Mucosa of descending colon (tissue), 3 donors: ENCODE measurements around the gene C22orf31. TPM values are rescaled to one million over a fixed set of nuclear protein-coding genes. Genes with fewer than 3 reads are reported as not detected.
A peak's percentile ranks its signal among the peaks of the same experiment; 100 is the strongest.

Experiments
- ATAC-seq: fragments of 200-7000 bp; cut with Tn5 transposase; one replicate; pipeline ENCODE4 v1.9.1; 2020; ENCODE audit warnings: mild to moderate bottlenecking, moderate library complexity
- DNase-seq, 3 donors: peaks; one replicate each; pipeline ENCODE4 v3.0.0-alpha.2; 2020
- H3K36me3 ChIP-seq: fragments of 200-600 bp; one replicate; pipeline ENCODE4 v1.8.0; 2021; ENCODE audit warnings: low read depth, mild to moderate bottlenecking
- H3K4me1 ChIP-seq: fragments of 200-600 bp; one replicate; pipeline ENCODE4 v1.8.0; 2021; ENCODE audit warnings: low read depth, mild to moderate bottlenecking
- H3K4me3 ChIP-seq: fragments of 200-600 bp; one replicate; pipeline ENCODE4 v1.8.0; 2021; ENCODE audit warnings: mild to moderate bottlenecking
- H3K9me3 ChIP-seq: fragments of 200-600 bp; one replicate; pipeline ENCODE4 v1.8.0; 2021; ENCODE audit warnings: mild to moderate bottlenecking
- CTCF ChIP-seq: fragments of 200-600 bp; IDR thresholded peaks from one replicate; pipeline ENCODE4 v1.8.0; 2022; ENCODE audit warnings: antibody characterized with exemption, mild to moderate bottlenecking
- intact Hi-C, 2 donors: fragments of 100-400 bp; cut with DNase I in 1 of 2; cut with micrococcal nuclease in 1 of 2; formaldehyde crosslinking; loops; one replicate each; pipeline versions ENCODE4 v1.11.0 to v1.11.1; 2022; cut with DNase I, micrococcal nuclease
- total RNA-seq, 3 donors: library from RNA; stranded (reverse); fragmentation: NEBNext Ultra II Directional in 2 of 3; extraction: Animal tissue kit (Norgen Biotek cat#: 25700) in 2 of 3; gene quantifications; one replicate each; pipeline versions ENCODE4 v1.2.1 to v1.2.4, GENCODE V29; 2021 to 2023
- donor health status: DM: no; HTN: no; CAD: no; lungs with moderate emphysema.
- donor health status: DM: no; HTN: no; CAD: no.
- donor health status: DM: no; HTN: yes; CAD: no.

Gene C22orf31
- total RNA-seq, 3 donors from 2014 or later, result 0.41 TPM; not detected in 2

- Histone ChIP-seq H3K4me3 (no peak overlapping the region), H3K9me3 (no peaks in the 10 kb centered on the region), H3K36me3 (no peaks in the 10 kb centered on the region), H3K4me1 (peaks cover 18% of the 10 kb centered on the region)
- ATAC-seq (no peak), DNase-seq (no peak)
- intact Hi-C loops, result no loop called here
- TF ChIP-seq CTCF, result no peak
Measured at GRCh38 chr22:29080106-29080975, 18.7 kb upstream of the C22orf31 start.

DNA sequence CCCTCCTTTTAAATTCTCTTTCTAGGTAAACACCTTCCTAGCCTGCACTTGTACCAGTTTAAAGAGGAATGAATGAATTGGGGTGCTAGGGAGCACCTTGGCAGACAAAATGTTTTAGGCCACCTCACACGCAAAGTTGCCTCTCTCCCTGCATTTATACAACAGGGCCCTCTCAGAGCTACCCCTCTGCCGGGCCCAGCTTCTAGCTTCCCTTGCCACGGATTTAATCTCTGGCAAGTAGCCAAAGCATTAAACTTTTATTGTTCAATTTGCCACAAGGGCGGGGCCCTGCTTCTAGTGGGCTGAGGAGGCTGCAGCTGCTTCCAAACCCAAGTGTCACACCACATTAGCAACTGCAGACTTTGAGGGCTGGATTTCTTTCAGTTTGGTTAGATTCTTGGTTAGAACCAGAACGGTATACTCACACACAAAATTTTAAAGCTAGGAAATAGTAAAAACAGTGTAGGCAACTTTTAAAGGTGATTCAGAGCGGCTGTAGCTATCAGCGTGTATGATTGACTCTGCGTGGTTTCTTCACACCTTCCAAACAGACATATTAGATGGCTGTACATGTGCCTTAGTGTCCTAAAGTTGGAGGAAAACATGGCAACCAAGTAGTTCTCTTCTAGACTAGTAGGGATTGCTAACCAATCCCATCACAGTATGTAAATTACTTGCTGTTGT, 17.7 kb upstream of the C22orf31 start:
- DNase-seq (peak; percentile 62 to 75 (median 62)), ATAC-seq (peak; percentile 86)
- no peak overlapping the region for H3K4me3 ChIP-seq
- H3K9me3 ChIP-seq, result no peaks in the 10 kb centered on the region
- peaks cover 22% of the 10 kb centered on the region for H3K4me1 ChIP-seq
- no peaks in the 10 kb centered on the region for H3K36me3 ChIP-seq
- TF ChIP-seq CTCF, result no peak
- intact Hi-C loops, result no loop called here

DNA sequence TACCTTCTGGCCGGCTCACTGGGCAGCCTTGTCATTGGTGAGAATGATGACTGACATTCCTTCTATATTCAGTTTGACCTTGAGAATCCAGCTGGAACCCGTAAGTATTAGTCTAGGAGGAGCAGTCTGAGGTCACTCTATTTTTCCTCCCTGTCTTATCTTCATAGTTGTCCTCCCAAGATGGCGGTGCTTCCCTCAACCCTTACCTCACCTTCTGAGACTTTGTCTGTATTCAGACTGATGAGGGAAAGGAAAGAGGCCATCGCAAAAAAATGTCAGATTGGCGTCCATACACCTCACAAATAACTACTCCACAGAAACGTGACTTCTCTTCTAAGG, 17.2 kb upstream of the C22orf31 start:
- H3K9me3 ChIP-seq, result no peaks in the 10 kb centered on the region
- ATAC-seq (peak; percentile 14), DNase-seq (no peak)
- intact Hi-C loops, result no loop called here
- H3K4me3 ChIP-seq, result no peak overlapping the region
- H3K36me3 ChIP-seq, result no peaks in the 10 kb centered on the region
- no peak for TF ChIP-seq CTCF
- H3K4me1 ChIP-seq, result peaks cover 27% of the 10 kb centered on the region

DNA sequence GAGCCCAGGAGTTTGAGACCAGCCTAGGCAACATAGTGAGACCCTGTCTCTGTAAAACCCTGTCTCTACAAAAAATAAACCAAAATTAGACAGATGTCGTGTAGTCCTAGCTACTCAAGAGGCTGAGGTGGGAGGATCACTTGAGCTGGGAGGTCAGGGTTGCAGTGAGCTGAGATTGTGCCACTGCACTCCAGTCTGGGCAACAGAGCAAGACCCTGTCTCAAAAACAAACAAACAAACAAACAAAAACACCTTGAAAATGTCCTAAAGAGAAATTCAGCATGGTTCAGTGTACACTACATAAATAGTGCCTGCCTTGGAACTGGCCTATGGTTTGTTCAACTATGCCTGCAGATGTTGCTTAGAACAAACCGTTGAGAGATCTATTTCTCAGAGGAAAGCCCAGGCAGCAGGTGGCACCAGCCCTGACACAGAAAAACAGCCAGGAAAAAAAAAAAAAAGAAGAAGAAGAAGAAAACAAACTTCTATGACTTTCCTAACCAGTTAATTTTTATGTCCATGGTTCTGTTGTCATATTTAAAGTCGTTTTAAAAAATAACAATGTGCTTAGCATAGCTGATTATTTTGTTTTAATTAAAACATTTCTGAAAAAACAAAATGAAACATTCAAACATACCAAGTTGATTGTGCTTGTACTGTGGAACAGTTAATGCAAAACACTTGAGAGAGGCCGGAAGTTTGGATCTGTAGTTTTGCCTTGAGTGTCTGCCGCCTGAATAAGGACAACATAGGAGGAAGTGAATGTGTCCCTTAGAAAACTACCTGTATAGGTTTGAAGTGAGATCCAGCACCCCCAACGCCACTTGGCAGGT, 16.6 kb upstream of the C22orf31 start:
- H3K36me3 ChIP-seq, result no peaks in the 10 kb centered on the region
- H3K4me1 ChIP-seq, result peaks cover 31% of the 10 kb centered on the region
- no peak for TF ChIP-seq CTCF
- no peaks in the 10 kb centered on the region for H3K9me3 ChIP-seq
- no peak overlapping the region for H3K4me3 ChIP-seq
- peak; percentile 11 for ATAC-seq
- intact Hi-C loops, result no loop called here
- DNase-seq, result peak in 1 of 3 donors; percentile 23

DNA sequence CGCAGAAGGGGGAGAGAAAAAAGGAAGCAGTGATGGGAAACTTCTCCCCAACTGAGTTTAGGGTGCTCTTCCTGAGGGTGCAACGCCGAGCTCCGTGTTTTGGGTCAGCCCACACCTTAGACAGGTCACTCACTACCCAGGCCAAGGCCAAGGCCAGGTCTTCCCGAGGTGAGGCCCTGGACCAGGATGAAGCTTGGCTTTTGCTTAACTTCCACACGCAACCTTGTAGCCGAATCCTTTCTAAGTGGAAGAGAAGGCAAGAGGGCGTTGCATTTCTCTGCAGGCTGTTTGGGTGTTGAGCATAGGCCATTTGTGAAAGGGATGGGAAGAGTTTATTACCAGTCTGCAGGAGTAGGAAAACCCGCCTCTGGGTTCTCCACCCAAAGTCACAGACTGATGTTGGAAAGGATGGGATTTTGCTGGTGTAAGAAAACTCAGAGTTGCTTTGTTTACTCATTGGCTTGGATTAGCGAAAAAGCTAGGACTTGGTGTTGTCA, 12.7 kb upstream of the C22orf31 start:
- Histone ChIP-seq H3K4me1 (peaks cover 39% of the 10 kb centered on the region), H3K9me3 (no peaks in the 10 kb centered on the region), H3K36me3 (no peaks in the 10 kb centered on the region), H3K4me3 (no peak overlapping the region)
- intact Hi-C loops, result no loop called here
- no peak for TF ChIP-seq CTCF
- no peak for DNase-seq
- no peak for ATAC-seq
